ENCODE results near the gene ABCC1.
"Not testable (repeated sequence)": the region's sequence is repeated elsewhere in the genome, so short reads cannot be mapped to it uniquely, and the experiment has no call there.

ABCC1 gene

DNA sequence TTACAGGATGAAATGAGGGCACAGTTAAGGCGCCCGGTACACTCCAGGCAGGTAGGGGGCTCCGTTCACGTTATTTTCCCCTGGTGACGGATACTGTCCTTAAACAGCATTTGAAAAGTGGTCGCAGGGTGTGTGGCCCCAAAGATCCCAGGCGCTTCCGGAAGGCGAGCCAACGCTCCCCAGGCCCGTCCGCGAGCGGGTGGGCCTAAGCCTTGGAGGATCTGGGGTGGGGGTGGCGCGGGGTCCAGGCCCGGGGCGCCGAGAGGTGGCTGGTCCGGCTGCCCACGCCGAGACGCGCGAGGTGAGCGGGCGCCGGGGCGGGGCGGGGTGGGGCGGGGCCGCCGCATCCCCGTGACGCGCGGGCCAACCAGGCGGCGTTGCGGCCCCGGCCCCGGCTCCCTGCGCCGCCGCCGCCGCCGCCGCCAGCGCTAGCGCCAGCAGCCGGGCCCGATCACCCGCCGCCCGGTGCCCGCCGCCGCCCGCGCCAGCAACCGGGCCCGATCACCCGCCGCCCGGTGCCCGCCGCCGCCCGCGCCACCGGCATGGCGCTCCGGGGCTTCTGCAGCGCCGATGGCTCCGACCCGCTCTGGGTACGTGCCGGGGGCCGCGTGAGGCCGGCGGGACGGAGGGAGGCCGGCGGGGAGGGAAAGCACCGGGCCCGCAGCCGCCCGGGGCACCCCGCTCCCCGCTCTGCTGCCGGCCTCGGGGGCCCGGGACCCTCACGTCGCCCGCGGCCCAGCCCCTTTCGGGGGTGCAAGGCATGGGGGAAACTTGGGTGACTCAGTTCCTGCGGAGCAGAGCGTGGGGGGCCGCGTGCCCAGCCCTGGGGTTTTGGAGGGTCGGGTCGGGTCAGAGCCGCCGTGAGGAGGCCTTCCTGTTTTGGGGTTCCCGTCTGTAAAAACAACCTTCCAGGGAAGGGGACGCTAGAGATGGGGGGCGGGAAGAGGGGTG is at the start of gene ABCC1:
TSS of gene ABCC1 (plus strand) at position 407 of the 951 bp plus-strand sequence. CDS start at position 543, 136 bp downstream.
- peak; percentile 64 for DNase-seq

DNA sequence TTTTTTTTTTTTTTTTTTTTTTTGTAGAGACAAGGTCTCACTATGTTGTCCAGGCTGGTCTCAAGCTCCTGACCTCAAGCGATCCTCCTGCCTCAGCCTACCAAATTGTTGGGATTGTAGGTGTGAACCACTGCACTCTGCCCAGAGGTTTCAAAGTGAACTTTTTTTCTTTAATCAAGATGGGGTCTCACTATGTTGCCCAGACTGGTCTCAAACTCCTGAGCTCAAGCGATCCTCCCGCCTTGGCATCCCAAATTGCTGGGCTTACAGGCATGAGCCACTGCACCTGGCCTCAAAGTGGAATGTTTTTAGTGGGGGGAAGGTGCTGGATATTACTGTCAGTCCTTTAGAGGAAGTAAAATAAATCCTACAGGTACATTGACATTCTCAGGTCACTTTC is 49.1 kb upstream of the ABCC1 start:
- DNase-seq, result no peak

- no peak for DNase-seq
These were observed 48.4 kb upstream of the ABCC1 start for GRCh38 chr16:15900901-15901500.

DNA sequence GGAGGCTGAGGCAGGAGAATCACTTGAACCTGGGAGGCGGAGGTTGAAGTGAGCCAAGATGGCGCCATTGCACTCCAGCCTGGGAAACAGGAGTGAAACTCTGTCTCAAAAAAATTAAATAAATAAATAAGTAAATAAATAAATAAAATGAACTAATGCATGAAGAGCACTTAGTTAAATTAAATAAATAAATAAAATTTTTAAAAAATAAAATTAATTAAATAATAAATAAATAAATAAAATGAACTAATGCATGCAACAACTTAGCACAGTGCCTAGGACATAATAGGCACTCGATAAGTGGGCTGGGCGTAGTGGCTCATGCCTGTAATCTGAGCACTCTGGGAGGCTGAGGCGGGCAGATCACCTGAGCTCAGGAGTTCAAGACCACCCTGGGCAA is 45.5 kb upstream of the ABCC1 start:
- no peak for DNase-seq

- DNase-seq, result no peak
These were observed 43.0 kb upstream of the ABCC1 start for GRCh38 chr16:15906439-15906838.

GRCh38 chr16:15907863-15908478 is 41.4 kb upstream of the ABCC1 start:
- DNase-seq, result peak; percentile 45

GRCh38 chr16:15911198-15911597 is 38.2 kb upstream of the ABCC1 start:
- DNase-seq, result no peak

- DNase-seq, result no peak
These were observed 36.2 kb upstream of the ABCC1 start for GRCh38 chr16:15913046-15913698.

GRCh38 chr16:15915555-15916081 is 33.8 kb upstream of the ABCC1 start:
- no peak for DNase-seq

DNA sequence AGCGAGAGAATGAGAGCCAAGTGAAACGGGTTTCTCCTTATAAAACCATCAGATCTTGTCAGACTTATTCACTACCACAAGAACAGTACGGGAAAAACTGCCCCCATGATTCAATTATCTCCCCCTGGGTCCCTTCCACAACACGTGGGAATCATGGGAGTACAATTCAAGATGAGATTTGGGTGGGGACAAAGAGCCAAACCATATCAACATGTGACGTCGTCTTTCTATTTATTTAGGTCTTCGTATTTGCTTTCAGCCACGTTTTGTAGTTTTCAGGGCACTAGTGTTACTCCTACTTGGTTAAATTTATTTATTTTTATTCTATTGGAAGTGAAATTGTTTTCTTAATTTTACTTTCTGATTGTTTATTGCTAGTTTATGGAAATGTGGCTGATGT is 33.1 kb upstream of the ABCC1 start:
- DNase-seq, result no peak

- not testable (repeated sequence) for DNase-seq
These were observed 31.1 kb upstream of the ABCC1 start for GRCh38 chr16:15918314-15918713.

DNA sequence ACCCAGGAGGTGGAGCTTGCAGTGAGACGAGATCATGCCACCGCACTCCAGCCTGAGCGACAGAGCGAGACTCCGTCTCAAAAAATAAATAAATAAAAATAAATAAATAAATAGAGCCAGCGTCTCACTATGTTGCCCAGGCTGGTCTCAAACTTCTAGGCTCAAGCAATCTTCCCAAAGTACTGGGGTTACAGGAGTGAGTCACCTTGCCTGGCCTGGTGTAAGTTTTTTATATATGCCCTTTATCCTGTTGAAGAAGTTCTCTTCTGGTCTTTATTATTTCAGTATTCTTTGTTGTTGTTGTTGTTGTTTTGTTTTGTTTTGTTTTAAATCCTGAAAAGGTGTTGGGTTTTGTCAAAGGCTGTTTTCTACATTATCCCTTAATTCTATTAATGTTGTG is 30.1 kb upstream of the ABCC1 start:
- no peak for DNase-seq

DNA sequence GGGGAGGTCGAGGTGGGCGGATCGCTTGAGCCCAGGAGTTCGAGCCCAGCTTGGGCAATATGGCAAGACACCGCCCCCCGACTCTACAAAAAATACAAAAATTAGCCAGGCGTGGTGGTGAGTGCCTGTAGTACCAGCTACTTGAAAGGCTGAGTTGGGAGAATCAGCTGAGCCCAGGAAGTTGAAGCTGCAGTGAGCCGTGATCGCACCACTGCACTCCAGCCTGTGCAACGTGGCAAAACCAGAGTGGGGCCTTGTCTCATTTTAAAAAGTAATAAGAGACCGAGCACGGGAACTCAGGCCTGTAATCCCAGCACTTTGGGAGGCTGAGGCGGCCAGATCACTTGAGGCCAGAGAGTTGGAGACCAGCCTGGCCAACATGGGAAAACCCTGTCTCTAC is 24.4 kb upstream of the ABCC1 start:
- no peak for DNase-seq

DNA sequence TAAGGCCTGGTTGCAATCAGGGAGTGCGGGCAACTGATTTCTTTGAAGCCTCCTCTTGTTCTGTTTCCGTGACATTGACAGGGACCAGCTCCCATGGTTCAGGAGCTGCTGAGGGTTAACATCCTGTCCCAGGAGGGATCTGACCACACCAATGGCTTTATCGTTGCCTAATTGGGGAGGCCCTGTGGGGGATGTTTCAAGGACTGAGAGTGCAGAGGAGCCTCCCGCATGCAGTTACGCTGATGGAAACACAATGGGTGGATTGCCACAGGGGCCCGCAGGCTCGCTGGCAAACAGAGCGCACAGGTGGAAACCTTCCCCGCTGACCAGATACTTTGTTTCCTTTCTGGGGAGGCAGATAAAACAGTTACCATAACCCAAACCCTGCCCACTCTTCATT is 23.8 kb upstream of the ABCC1 start:
- no peak for DNase-seq

DNA sequence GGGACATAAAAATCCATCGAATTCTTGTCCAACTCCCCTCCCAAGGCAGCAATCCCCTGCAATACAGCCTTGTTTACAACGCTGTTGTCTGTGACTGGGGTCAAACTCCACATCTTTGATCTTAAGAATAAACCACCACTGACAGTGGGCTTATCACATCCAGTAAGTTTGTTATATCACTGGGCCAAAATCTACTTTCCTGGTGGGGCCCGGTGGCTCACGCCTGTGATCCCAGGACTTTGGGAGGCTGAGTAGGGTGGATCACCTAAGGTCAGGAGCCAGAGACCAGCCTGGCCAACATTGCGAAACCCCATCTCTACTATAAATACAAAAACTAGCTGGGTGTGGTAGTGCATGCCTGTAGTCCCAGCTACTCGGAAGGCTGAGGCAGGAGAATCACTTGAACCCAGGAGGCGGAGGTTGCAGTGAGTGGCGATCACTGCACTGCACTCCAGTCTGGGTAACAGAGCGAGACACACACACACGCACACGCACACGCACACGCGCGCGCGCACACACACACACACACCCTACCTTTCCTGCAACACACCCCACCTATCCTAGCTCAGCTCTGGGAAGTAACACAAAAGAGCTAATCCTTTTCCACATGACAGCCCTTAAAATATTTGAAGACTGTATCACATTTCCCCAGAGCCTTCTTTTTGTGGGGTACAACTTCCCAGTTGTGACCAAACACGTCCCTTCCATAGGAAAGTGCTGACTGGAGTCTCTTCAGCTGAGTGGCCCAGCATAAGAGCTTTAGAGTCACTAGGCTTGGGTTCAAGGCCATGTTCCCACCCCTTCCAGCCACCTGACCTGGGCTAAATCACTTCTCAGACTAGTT is 20.9 kb upstream of the ABCC1 start:
- DNase-seq, result no peak

DNA sequence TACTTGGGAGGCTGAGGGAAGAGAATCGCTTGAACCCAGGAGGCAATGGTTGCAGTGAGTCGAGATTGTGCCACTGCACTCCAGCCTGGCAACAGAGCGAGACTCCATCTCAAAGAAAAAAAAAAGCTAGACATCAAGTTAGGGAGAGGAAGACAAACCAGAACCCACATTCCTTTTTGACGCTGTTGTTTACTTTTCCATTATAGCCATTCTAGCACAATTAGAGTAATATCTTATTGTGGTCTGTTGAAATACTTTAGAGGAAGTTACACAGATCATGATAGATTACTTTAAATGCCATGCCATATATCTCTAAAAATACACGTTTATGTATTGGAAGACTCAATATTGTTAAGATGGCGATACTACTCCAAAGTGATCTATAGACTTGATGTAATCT is 16.5 kb upstream of the ABCC1 start:
- no peak for DNase-seq

DNA sequence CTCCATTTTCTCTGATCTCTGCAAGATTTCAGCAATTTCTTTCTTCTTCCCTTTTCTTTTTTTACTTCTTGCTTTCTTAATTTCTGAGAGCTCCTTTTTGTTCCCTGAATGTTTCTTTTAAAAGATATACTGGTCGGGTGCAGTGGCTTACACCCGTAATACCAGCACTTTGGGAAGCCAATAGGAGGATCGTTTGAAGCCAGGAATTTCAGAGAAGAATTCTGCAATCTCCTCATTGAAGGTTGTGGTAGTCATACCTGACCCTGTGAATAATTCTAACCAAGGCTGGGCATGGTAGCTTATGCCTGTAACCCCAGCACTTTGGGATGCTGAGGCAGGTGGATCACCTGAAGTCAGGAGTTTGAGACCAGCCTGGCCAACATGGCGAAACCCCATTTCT is 15.6 kb upstream of the ABCC1 start:
- no peak for DNase-seq

DNA sequence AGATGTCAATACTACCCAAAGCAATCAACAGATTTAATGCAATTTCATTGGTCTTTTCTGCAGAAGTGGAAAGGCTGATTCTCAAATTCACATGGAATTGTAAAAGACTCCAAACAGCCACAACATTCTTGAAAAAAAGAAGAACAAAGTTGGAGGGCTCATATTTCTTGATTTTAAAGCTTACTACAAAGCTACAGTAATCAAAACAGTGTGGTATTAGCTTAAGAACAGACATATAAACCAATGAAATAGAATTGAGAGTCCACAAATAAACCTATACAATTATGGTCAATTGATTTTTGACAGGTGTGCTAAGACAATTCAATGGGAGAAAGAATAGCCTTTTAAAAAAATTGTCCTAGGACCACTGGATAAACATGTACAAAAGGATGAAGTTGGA is 14.4 kb upstream of the ABCC1 start:
- DNase-seq, result no peak

DNA sequence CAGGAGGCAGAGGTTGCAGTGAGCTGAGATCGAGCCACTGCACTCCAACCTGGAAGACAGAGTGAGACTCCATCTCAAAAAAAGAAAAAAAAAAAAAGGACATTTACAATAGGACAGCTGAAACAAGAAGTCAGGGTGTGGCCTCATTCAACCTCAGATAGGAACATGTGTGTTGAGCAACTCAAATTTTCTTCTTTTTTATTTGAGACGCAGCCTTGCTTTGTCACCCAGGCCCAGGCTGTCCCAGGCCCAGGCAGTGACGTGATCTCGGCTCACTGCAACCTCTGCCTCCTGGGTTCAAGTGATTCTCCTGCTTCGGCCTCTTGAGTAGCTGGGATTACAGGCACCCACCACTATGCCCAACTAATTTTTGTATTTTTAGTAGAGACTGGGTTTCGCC is 12.6 kb upstream of the ABCC1 start:
- DNase-seq, result not testable (repeated sequence)

GRCh38 chr16:15942931-15943690 is 6.3 kb upstream of the ABCC1 start:
- DNase-seq, result no peak

Measured in activated CD4-positive, CD25-positive, alpha-beta regulatory T cell treated with anti-CD3 and anti-CD28 coated beads, Interleukin-2, amount 50 U/mL, for 72 hours (primary cell).